Ishikawa (cell line): ENCODE measurements around the gene DDX49.

Source experiments
- CEBPB ChIP-seq: IDR thresholded peaks from 2 replicates; pipeline ENCODE4 v1.6.1; 2012
- CREB1 ChIP-seq: IDR thresholded peaks from 2 replicates; pipeline ENCODE4 v1.6.1; 2012; ENCODE audit warnings: low read depth
- EP300 ChIP-seq: IDR thresholded peaks from 2 replicates; pipeline ENCODE4 v1.6.1; 2012; ENCODE audit warnings: borderline replicate concordance
- FOXM1 ChIP-seq: IDR thresholded peaks from 2 replicates; pipeline ENCODE4 v1.6.1; 2012; ENCODE audit warnings: low read depth, borderline replicate concordance
- NFIC ChIP-seq: IDR thresholded peaks from 2 replicates; pipeline ENCODE4 v1.6.1; 2012
- RAD21 ChIP-seq: IDR thresholded peaks from 2 replicates; pipeline ENCODE4 v1.6.1; 2012; ENCODE audit warnings: low read depth
- TAF1 ChIP-seq: IDR thresholded peaks from 2 replicates; pipeline ENCODE4 v1.6.1; 2012; ENCODE audit warnings: low read depth, mild to moderate bottlenecking
- TCF12 ChIP-seq: IDR thresholded peaks from 2 replicates; pipeline ENCODE4 v1.6.1; 2012; ENCODE audit warnings: low read depth
- TEAD4 ChIP-seq: IDR thresholded peaks from 2 replicates; pipeline ENCODE4 v1.6.1; 2012
- USF1 ChIP-seq: IDR thresholded peaks from 2 replicates; pipeline ENCODE4 v1.6.1; 2012
- YY1 ChIP-seq: IDR thresholded peaks from 2 replicates; pipeline ENCODE4 v1.6.1; 2012; ENCODE audit warnings: low read depth
- TF ChIP-seq, protein P1 (sequence below): IDR thresholded peaks from 2 replicates; pipeline ENCODE4 v1.6.1; 2012

GRCh38 chr19:18964121-18964520 lies 44.6 kb downstream of the DDX49 start:
- TF ChIP-seq RAD21 (no peak), CEBPB (no peak), YY1 (no peak), CREB1 (no peak), TCF12 (no peak), USF1 (no peak), NFIC (no peak), TAF1 (no peak), EP300 (no peak), FOXM1 (no peak), TEAD4 (no peak)
- TF ChIP-seq, protein P1, sequence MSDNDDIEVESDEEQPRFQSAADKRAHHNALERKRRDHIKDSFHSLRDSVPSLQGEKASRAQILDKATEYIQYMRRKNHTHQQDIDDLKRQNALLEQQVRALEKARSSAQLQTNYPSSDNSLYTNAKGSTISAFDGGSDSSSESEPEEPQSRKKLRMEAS: no peak
